Choroid plexus epithelial cell (primary cell): ENCODE data around the gene UBE2D2.

ENCODE experiments used
- DNase-seq: peaks from one replicate; pipeline ENCODE4 v3.0.0-alpha.2; 2010; ENCODE audit warnings: low read depth
- H3K4me3 ChIP-seq: 2 replicates; pipeline ENCODE4 v1.5.1; 2011; ENCODE audit warnings: low read depth, mild to moderate bottlenecking, control low read depth, low read length, moderate library complexity
- CTCF ChIP-seq: conservative IDR thresholded peaks from 2 replicates; pipeline ENCODE4 v1.5.1; 2011; ENCODE audit warnings: low read depth, mild to moderate bottlenecking, control low read depth, inconsistent platforms, low read length, moderate library complexity

UBE2D2 gene

GRCh38 chr5:139658928-139659667, 98.0 kb downstream of the UBE2D2 start:
- peak overlapping the region; percentile 34 for H3K4me3 ChIP-seq
- TF ChIP-seq CTCF, result no peak
- peak; percentile 76 for DNase-seq

- H3K4me3 ChIP-seq, result peak overlapping the region; percentile 34
- DNase-seq, result no peak
- TF ChIP-seq CTCF, result no peak
Observed at GRCh38 chr5:139659695-139660101, 98.6 kb downstream of the UBE2D2 start.

- DNase-seq, result no peak
- peak overlapping the region; percentile 34 for H3K4me3 ChIP-seq
- no peak for TF ChIP-seq CTCF
Observed at GRCh38 chr5:139660105-139660922, 99.2 kb downstream of the UBE2D2 start.

GRCh38 chr5:139660923-139661814, 100.0 kb downstream of the UBE2D2 start:
- no peak overlapping the region for H3K4me3 ChIP-seq
- peak; percentile 93 for DNase-seq
- TF ChIP-seq CTCF, result no peak

GRCh38 chr5:139662617-139663016, 101.5 kb downstream of the UBE2D2 start:
- no peak for DNase-seq
- no peak for TF ChIP-seq CTCF
- H3K4me3 ChIP-seq, result no peak overlapping the region

GRCh38 chr5:139663207-139664085, 102.3 kb downstream of the UBE2D2 start:
- no peak for TF ChIP-seq CTCF
- no peak for DNase-seq
- no peak overlapping the region for H3K4me3 ChIP-seq
